Endothelial cell of umbilical vein (primary cell): ENCODE data around the gene HSDL2. TPM values are rescaled to one million over a fixed set of nuclear protein-coding genes. Genes with fewer than 3 reads are reported as not detected.

Source experiments
- BruUV-seq: library from RNA; stranded (reverse); fragments of 400-500 nt; replicated peaks from 2 replicates; lab custom pipeline; 2021; lab: Mats Ljungman, UMichigan
- CTCF ChIA-PET: fragments of 300-600, 350-600 bp; sonication (Branson Sonifier 250); formaldehyde crosslinking; loops from one replicate; lab custom pipeline; 2021; ENCODE audit warnings: antibody characterized with exemption, inconsistent platforms; lab: Charles Lee
- POLR2A ChIA-PET: fragments of 300-600, 350-600 bp; sonication (Branson Sonifier 250); formaldehyde crosslinking; loops from one replicate; lab custom pipeline; 2021; ENCODE audit warnings: antibody characterized with exemption, inconsistent platforms; lab: Charles Lee
- DNase-seq: peaks from one replicate; pipeline ENCODE4 v3.0.0-alpha.2; 2011; ENCODE audit warnings: low read depth, low spot score
- FAIRE-seq: peaks from 2 replicates; lab custom pipeline; 2011; peaks lifted over from hg19 to GRCh38; lab: Jason Lieb, UNC
- H2AFZ ChIP-seq: 2 replicates; pipeline ENCODE4 v1.6.0; 2012; ENCODE audit warnings: low read depth, low read length, control low read depth, inconsistent platforms
- H3K27ac ChIP-seq: 2 replicates; pipeline ENCODE4 v1.5.1; 2011; ENCODE audit warnings: low read depth, mild to moderate bottlenecking, control low read depth, low read length, moderate library complexity; ENCODE audit not compliant: insufficient read depth
- H3K27me3 ChIP-seq, 2 experiments: 2 replicates each; pipeline versions ENCODE4 v1.6.0 to v1.6.1; 2011; ENCODE audit warnings: low read length in 2 of 2, mixed read lengths in 1 of 2; ENCODE audit not compliant: control insufficient read depth in 2 of 2, insufficient read depth in 2 of 2
- H3K36me3 ChIP-seq, 2 experiments: 2 replicates in 1 of 2; 3 replicates in 1 of 2; pipeline ENCODE4 v1.5.1; 2011; ENCODE audit warnings: low read length in 2 of 2, mild to moderate bottlenecking in 1 of 2, moderate library complexity in 1 of 2; ENCODE audit not compliant: control insufficient read depth in 2 of 2, insufficient read depth in 2 of 2; ENCODE audit errors: extremely low read depth in 1 of 2
- H3K4me1 ChIP-seq: 3 replicates; pipeline ENCODE4 v1.5.1; 2011; ENCODE audit warnings: mild to moderate bottlenecking, low read length; ENCODE audit not compliant: control insufficient read depth, insufficient read depth; ENCODE audit errors: extremely low read depth
- H3K4me2 ChIP-seq: 2 replicates; pipeline ENCODE4 v1.6.1; 2011; ENCODE audit warnings: low read length, control low read depth, mixed read lengths; ENCODE audit not compliant: insufficient read depth
- H3K4me3 ChIP-seq, 3 experiments: fragments of 200-600 bp in 1 of 3; sonication (generic), shearing (Covaris generic) in 1 of 3; replicated peaks in 1 of 3; 2 replicates each; pipeline ENCODE4 v1.5.1; 2011 to 2016; ENCODE audit warnings: control low read depth in 3 of 3, low read length in 3 of 3, mild to moderate bottlenecking in 2 of 3, inconsistent platforms in 1 of 3, low read depth in 1 of 3, moderate library complexity in 1 of 3; ENCODE audit not compliant: insufficient read depth in 1 of 3
- H3K79me2 ChIP-seq: 2 replicates; pipeline ENCODE4 v1.6.0; 2012; ENCODE audit warnings: low read length, inconsistent platforms; ENCODE audit not compliant: control insufficient read depth, insufficient read depth
- H3K9ac ChIP-seq: replicated peaks from 2 replicates; pipeline ENCODE3; 2011; ENCODE audit warnings: low read length, control low read depth; ENCODE audit not compliant: insufficient read depth; ENCODE audit errors: extremely low read depth
- H3K9me1 ChIP-seq: replicated peaks from 3 replicates; pipeline ENCODE4 v1.6.0; 2011; ENCODE audit warnings: mild to moderate bottlenecking, low read length; ENCODE audit not compliant: control insufficient read depth, insufficient read depth; ENCODE audit errors: extremely low read depth
- H3K9me3 ChIP-seq: replicated peaks from 2 replicates; pipeline ENCODE4 v1.5.1; 2012; ENCODE audit warnings: low read length, inconsistent platforms; ENCODE audit not compliant: control insufficient read depth, insufficient read depth
- H4K20me1 ChIP-seq: replicated peaks from 2 replicates; pipeline ENCODE3; 2011; ENCODE audit warnings: mild to moderate bottlenecking, low read length; ENCODE audit not compliant: control insufficient read depth, insufficient read depth; ENCODE audit errors: extremely low read depth
- EZH2 ChIP-seq: IDR thresholded peaks from 2 replicates; pipeline ENCODE4 v1.6.1; 2012; ENCODE audit warnings: borderline replicate concordance, low read depth, mild to moderate bottlenecking, moderate library complexity, low read length, inconsistent platforms; ENCODE audit not compliant: severe bottlenecking
- FOS ChIP-seq: IDR thresholded peaks from 2 replicates; pipeline ENCODE4 v1.6.1; 2011; ENCODE audit warnings: mild to moderate bottlenecking, low read length, moderate library complexity, borderline replicate concordance; ENCODE audit not compliant: insufficient read depth
- GATA2 ChIP-seq: IDR thresholded peaks from 2 replicates; pipeline ENCODE4 v1.7.0; 2011; ENCODE audit warnings: low read depth, mild to moderate bottlenecking, moderate library complexity, mixed read lengths, low read length; ENCODE audit not compliant: insufficient read length, insufficient read depth
- JUN ChIP-seq: IDR thresholded peaks from 2 replicates; pipeline ENCODE4 v1.6.1; 2011; ENCODE audit warnings: borderline replicate concordance, low read depth; ENCODE audit not compliant: insufficient read length, insufficient read depth
- MYC ChIP-seq: IDR thresholded peaks from one replicate; pipeline ENCODE4 v1.6.1; 2011; ENCODE audit warnings: mild to moderate bottlenecking, low read depth, low read length
- POLR2A ChIP-seq: IDR thresholded peaks from 2 replicates; pipeline ENCODE4 v1.6.1; 2012; ENCODE audit warnings: low read depth, mild to moderate bottlenecking, control low read depth, low read length
- POLR2AphosphoS5 ChIP-seq: IDR thresholded peaks from 2 replicates; pipeline ENCODE4 v1.6.1; 2012; ENCODE audit warnings: low read depth, mild to moderate bottlenecking, control low read depth, low read length, moderate library complexity; ENCODE audit not compliant: insufficient read depth
- dilution Hi-C: fragments of 300-500 bp; cut with MboI; formaldehyde crosslinking; loops from one replicate; pipeline ENCODE4 v1.15.0; 2019; ENCODE audit warnings: low sequenced_read_pairs; ENCODE audit not compliant: extremely low pct_ligation_motif_present
- intact Hi-C: fragments of 100-400 bp; cut with micrococcal nuclease; formaldehyde crosslinking; loops from one replicate; pipeline ENCODE4 v1.10.0; 2022
- polyA plus RNA-seq, 4 experiments: library from polyadenylated mRNA; depleted of rRNA in 3 of 4; stranded (reverse) in 3 of 4; unstranded in 1 of 4; fragments of >200 nt; gene quantifications; 2 replicates each; pipeline versions ENCODE4 v1.2.1 to v1.2.3, GENCODE V29; 2011 to 2012; ENCODE audit warnings: missing spikeins in 1 of 4
- total RNA-seq: library from RNA; stranded (reverse); gene quantifications from 2 replicates; pipeline ENCODE4 v1.2.3, GENCODE V29; 2021
- TF ChIP-seq, protein P1 (sequence below): IDR thresholded peaks from 2 replicates; pipeline ENCODE4 v1.6.1; 2011; ENCODE audit not compliant: insufficient read depth, insufficient read length
- TF ChIP-seq, protein P2 (sequence below), 2 donors: IDR thresholded peaks; 1 replicate in 1 of 2; 2 replicates in 1 of 2; pipeline ENCODE4 v1.5.1; 2011; ENCODE audit warnings: low read length in 2 of 2, mild to moderate bottlenecking in 2 of 2, moderate library complexity in 2 of 2, control low read depth in 1 of 2, inconsistent platforms in 1 of 2, low read depth in 1 of 2; ENCODE audit not compliant: insufficient read depth in 1 of 2; ENCODE audit errors: extremely low read depth in 1 of 2

The HSDL2 gene
- total and polyA plus RNA-seq, 2 donors (not counting 3 experiments of a cell fraction or from before 2014, with no cell fraction given) = 5.6 to 22.1 TPM

DNA sequence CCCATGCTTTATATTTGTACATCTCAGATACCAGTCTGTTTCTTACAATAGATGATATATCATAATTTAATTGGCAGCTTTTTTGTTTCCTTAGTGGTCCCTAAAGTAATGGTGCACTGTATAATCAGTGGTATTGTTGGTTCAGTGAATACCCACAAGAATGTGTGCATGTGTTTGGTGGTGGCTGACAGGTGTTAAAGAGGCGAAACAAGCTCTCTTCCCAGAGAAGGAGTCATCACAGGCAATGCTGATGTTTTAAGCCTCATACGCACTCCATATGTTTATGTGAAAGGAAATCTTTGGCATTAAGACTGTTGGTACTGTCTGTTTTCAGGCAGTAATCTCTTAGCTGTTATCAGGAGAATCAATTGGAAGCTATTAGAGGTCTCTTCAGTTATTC, 57.5 kb downstream of the HSDL2 start:
- H3K9me1 ChIP-seq = no peaks in the 10 kb centered on the region
- no peak overlapping the region for H3K9ac ChIP-seq
- H2AFZ ChIP-seq = no peak overlapping the region
- H3K4me1 ChIP-seq = no peaks in the 10 kb centered on the region
- no peak overlapping the region for H3K4me2 ChIP-seq
- dilution Hi-C loops = no loop called here
- H3K4me3 ChIP-seq = no peak overlapping the region
- DNase-seq = no peak
- FAIRE-seq = no peak
- no peaks in the 10 kb centered on the region for H3K27me3 ChIP-seq
- H3K9me3 ChIP-seq = no peaks in the 10 kb centered on the region
- TF ChIP-seq POLR2A (no peak), JUN (no peak), FOS (no peak), MYC (no peak), EZH2 (no peak), GATA2 (no peak), POLR2AphosphoS5 (no peak)
- TF ChIP-seq, protein P1, sequence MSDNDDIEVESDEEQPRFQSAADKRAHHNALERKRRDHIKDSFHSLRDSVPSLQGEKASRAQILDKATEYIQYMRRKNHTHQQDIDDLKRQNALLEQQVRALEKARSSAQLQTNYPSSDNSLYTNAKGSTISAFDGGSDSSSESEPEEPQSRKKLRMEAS = no peak
- TF ChIP-seq, protein P2, sequence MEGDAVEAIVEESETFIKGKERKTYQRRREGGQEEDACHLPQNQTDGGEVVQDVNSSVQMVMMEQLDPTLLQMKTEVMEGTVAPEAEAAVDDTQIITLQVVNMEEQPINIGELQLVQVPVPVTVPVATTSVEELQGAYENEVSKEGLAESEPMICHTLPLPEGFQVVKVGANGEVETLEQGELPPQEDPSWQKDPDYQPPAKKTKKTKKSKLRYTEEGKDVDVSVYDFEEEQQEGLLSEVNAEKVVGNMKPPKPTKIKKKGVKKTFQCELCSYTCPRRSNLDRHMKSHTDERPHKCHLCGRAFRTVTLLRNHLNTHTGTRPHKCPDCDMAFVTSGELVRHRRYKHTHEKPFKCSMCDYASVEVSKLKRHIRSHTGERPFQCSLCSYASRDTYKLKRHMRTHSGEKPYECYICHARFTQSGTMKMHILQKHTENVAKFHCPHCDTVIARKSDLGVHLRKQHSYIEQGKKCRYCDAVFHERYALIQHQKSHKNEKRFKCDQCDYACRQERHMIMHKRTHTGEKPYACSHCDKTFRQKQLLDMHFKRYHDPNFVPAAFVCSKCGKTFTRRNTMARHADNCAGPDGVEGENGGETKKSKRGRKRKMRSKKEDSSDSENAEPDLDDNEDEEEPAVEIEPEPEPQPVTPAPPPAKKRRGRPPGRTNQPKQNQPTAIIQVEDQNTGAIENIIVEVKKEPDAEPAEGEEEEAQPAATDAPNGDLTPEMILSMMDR (IDR thresholded peaks at IDR 0.05; ENCODE audit: extremely low read depth in 1 of 2, insufficient read depth in 1 of 2, low read depth in 1 of 2, low read length in 2 of 2) = no peak
- H3K79me2 ChIP-seq = no peaks in the 10 kb centered on the region
- ChIA-PET CTCF (interaction anchor here (0.9 kb wide), 1 partner anchor 53 kb away, joined by 3 read pairs; no protein-coding TSS in a partner anchor), POLR2A (no interaction called here)
- H3K27ac ChIP-seq = no peak overlapping the region
- no peaks in the 10 kb centered on the region for H4K20me1 ChIP-seq
- no peaks in the 10 kb centered on the region for H3K36me3 ChIP-seq
- intact Hi-C loops = no loop called here
- no TSS peak for BruUV-seq
